Keratinocyte (primary cell): ENCODE data around the gene ZCCHC24. TPM values are rescaled to one million over a fixed set of nuclear protein-coding genes. Genes with fewer than 3 reads are reported as not detected.

ENCODE experiments used
- DNase-seq: peaks from one replicate; pipeline ENCODE4 v3.0.0-alpha.2; 2011; ENCODE audit warnings: low read depth, missing footprints, low spot score
- FAIRE-seq: peaks from 2 replicates; lab custom pipeline; 2011; peaks lifted over from hg19 to GRCh38; lab: Jason Lieb, UNC
- H2AFZ ChIP-seq: 2 replicates; pipeline ENCODE4 v1.6.0; 2012; ENCODE audit warnings: low read length, control low read depth, inconsistent platforms; ENCODE audit not compliant: control insufficient read depth
- H3K27ac ChIP-seq: 2 replicates; pipeline ENCODE4 v1.5.1; 2011; ENCODE audit warnings: low read length; ENCODE audit not compliant: control insufficient read depth, insufficient read depth
- H3K27me3 ChIP-seq: 3 replicates; pipeline ENCODE4 v1.6.0; 2011; ENCODE audit warnings: low read length; ENCODE audit not compliant: control insufficient read depth, insufficient read depth; ENCODE audit errors: extremely low read depth
- H3K36me3 ChIP-seq, 2 experiments: 2 replicates in 1 of 2; 3 replicates in 1 of 2; pipeline ENCODE4 v1.5.1; 2011; ENCODE audit warnings: low read length in 2 of 2, mild to moderate bottlenecking in 1 of 2; ENCODE audit not compliant: control insufficient read depth in 2 of 2, insufficient read depth in 2 of 2; ENCODE audit errors: extremely low read depth in 1 of 2
- H3K4me1 ChIP-seq: 3 replicates; pipeline ENCODE4 v1.5.1; 2011; ENCODE audit warnings: low read length; ENCODE audit not compliant: control insufficient read depth, insufficient read depth; ENCODE audit errors: extremely low read depth
- H3K4me2 ChIP-seq: 3 replicates; pipeline ENCODE4 v1.6.0; 2011; ENCODE audit warnings: low read depth, low read length; ENCODE audit not compliant: control insufficient read depth, insufficient read depth; ENCODE audit errors: extremely low read depth
- H3K4me3 ChIP-seq, 3 experiments: fragments of 200-600 bp in 1 of 3; sonication (generic) in 1 of 3; 2 replicates in 2 of 3; 3 replicates in 1 of 3; pipeline ENCODE4 v1.5.1; 2011 to 2016; ENCODE audit warnings: low read length in 3 of 3, mild to moderate bottlenecking in 3 of 3, control low read depth in 2 of 3, inconsistent platforms in 1 of 3, low read depth in 1 of 3, mixed read lengths in 1 of 3, mixed run types in 1 of 3, moderate library complexity in 1 of 3; ENCODE audit not compliant: control insufficient read depth in 2 of 3, insufficient read depth in 2 of 3; ENCODE audit errors: extremely low read depth in 1 of 3
- H3K79me2 ChIP-seq: 2 replicates; pipeline ENCODE4 v1.6.0; 2012; ENCODE audit warnings: low read length; ENCODE audit not compliant: control insufficient read depth, insufficient read depth
- H3K9ac ChIP-seq: 3 replicates; pipeline ENCODE4 v1.6.0; 2011; ENCODE audit warnings: low read length; ENCODE audit not compliant: control insufficient read depth, insufficient read depth; ENCODE audit errors: extremely low read depth
- H3K9me1 ChIP-seq: 3 replicates; pipeline ENCODE4 v1.6.0; 2011; ENCODE audit warnings: low read length; ENCODE audit not compliant: control insufficient read depth, insufficient read depth; ENCODE audit errors: extremely low read depth
- H3K9me3 ChIP-seq: 2 replicates; pipeline ENCODE4 v1.5.1; 2012; ENCODE audit warnings: low read depth, low read length; ENCODE audit not compliant: control insufficient read depth
- H4K20me1 ChIP-seq: 3 replicates; pipeline ENCODE4 v1.6.0; 2011; ENCODE audit warnings: low read length; ENCODE audit not compliant: control insufficient read depth, insufficient read depth; ENCODE audit errors: extremely low read depth
- CTCF ChIP-seq, 3 experiments: IDR thresholded peaks in 1 of 3; conservative IDR thresholded peaks in 1 of 3; optimal IDR thresholded peaks in 1 of 3; 2 replicates in 2 of 3; 3 replicates in 1 of 3; pipeline versions ENCODE3 to v1.5.1; 2011; ENCODE audit warnings: low read length in 3 of 3, mild to moderate bottlenecking in 3 of 3, moderate library complexity in 2 of 3, control low read depth in 1 of 3, inconsistent platforms in 1 of 3; ENCODE audit not compliant: insufficient read depth in 2 of 3; ENCODE audit errors: extremely low read depth in 1 of 3
- EZH2 ChIP-seq: IDR thresholded peaks from one replicate; pipeline ENCODE4 v1.6.1; 2012; ENCODE audit warnings: inconsistent platforms, mild to moderate bottlenecking, low read length, moderate library complexity
- dilution Hi-C: fragments of 300-500 bp; cut with MboI; formaldehyde crosslinking; loops from one replicate; pipeline ENCODE4 v1.7.0; 2020; ENCODE audit warnings: low sequenced_read_pairs; ENCODE audit not compliant: extremely low pct_ligation_motif_present
- polyA plus RNA-seq, 5 experiments: library from polyadenylated mRNA; depleted of rRNA in 3 of 5; stranded (reverse) in 3 of 5; stranded (forward) in 1 of 5; unstranded in 1 of 5; fragments of >200 nt; gene quantifications; 1 replicate in 1 of 5; 2 replicates in 3 of 5; 3 replicates in 1 of 5; pipeline versions ENCODE4 v1.2.1 to v1.2.3, GENCODE V29; 2011 to 2012; ENCODE audit warnings: missing spikeins in 2 of 5, low read depth in 1 of 5, low replicate concordance in 1 of 5

ZCCHC24 gene
- polyA plus RNA-seq, 1 donor (not counting 4 experiments of a cell fraction or from before 2014, with no cell fraction given) = 0.96 TPM

DNA sequence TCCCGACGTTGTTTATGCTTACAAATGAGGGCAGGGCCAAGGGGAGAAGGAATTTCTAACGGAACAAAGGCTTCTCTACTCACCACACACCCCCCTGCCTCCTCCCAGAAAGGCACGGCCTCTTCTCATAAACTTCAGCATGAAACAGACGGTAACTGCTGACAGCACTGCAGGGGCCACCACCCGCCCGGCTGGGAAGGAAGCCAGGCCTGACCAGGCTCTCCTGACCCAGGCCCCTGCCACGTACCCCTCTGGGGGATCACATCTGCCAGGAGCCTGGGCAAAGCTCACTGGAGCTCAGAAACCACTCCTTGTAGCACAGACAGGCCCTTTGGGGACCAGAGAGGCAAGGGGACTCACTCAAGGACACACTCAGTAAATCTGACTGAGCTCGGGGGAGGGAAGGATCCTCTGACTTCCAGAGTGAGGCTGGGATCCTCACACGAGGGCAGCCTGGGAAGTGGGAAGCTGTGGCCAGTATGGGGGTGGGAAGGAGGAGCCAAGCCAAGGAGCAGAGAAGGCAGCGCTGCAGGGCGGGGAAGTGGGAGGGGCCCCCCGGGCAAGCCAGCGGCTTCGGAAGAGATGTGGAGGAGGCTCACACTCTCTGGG, 46.1 kb downstream of the ZCCHC24 start:
- H3K36me3 ChIP-seq = no peaks in the 10 kb centered on the region
- no peak overlapping the region for H2AFZ ChIP-seq
- H3K4me2 ChIP-seq = no peak overlapping the region
- no peaks in the 10 kb centered on the region for H3K9me1 ChIP-seq
- no peak overlapping the region for H3K4me3 ChIP-seq
- H3K9ac ChIP-seq = no peak overlapping the region
- dilution Hi-C loops = no loop called here
- no peaks in the 10 kb centered on the region for H3K79me2 ChIP-seq
- H3K27ac ChIP-seq = no peak overlapping the region
- H3K4me1 ChIP-seq = no peaks in the 10 kb centered on the region
- no peak for TF ChIP-seq EZH2
- no peak for TF ChIP-seq CTCF (optimal IDR thresholded peaks at IDR 0.05 in 1 of 3, IDR thresholded peaks at IDR 0.05 in 1 of 3, conservative IDR thresholded peaks at IDR 0.05 in 1 of 3; ENCODE audit: extremely low read depth in 1 of 3, insufficient read depth in 2 of 3, low read length in 3 of 3)
- no peaks in the 10 kb centered on the region for H4K20me1 ChIP-seq
- H3K27me3 ChIP-seq = no peaks in the 10 kb centered on the region
- FAIRE-seq (no peak), DNase-seq (no peak)
- no peaks in the 10 kb centered on the region for H3K9me3 ChIP-seq

GRCh38 chr10:79398642-79399041, 46.8 kb downstream of the ZCCHC24 start:
- Histone ChIP-seq H3K36me3 (no peaks in the 10 kb centered on the region), H2AFZ (no peak overlapping the region), H4K20me1 (no peaks in the 10 kb centered on the region), H3K27me3 (no peaks in the 10 kb centered on the region), H3K27ac (no peak overlapping the region), H3K4me2 (no peak overlapping the region), H3K9ac (no peak overlapping the region), H3K9me3 (no peaks in the 10 kb centered on the region), H3K4me3 (no peak overlapping the region), H3K4me1 (no peaks in the 10 kb centered on the region), H3K9me1 (no peaks in the 10 kb centered on the region), H3K79me2 (no peaks in the 10 kb centered on the region)
- TF ChIP-seq CTCF (optimal IDR thresholded peaks at IDR 0.05 in 1 of 3, IDR thresholded peaks at IDR 0.05 in 1 of 3, conservative IDR thresholded peaks at IDR 0.05 in 1 of 3; ENCODE audit: extremely low read depth in 1 of 3, insufficient read depth in 2 of 3, low read length in 3 of 3) (no peak), EZH2 (no peak)
- FAIRE-seq (no peak), DNase-seq (no peak)
- dilution Hi-C loops = no loop called here
